HCT116 (cell line): ENCODE results near the gene SORCS2.

ENCODE experiments used
- CEBPB ChIP-seq: IDR thresholded peaks from 2 replicates; pipeline ENCODE4 v1.6.1; 2012; ENCODE audit warnings: low read depth
- CTCF ChIP-seq, 3 experiments: fragments of 200-600 bp in 1 of 3; sonication (generic) in 1 of 3; IDR thresholded peaks in 2 of 3; conservative IDR thresholded peaks in 1 of 3; 2 replicates each; pipeline ENCODE4 v1.5.1; 2012 to 2017; ENCODE audit warnings: low read depth in 2 of 3, low read length in 2 of 3, antibody characterized with exemption in 1 of 3, borderline replicate concordance in 1 of 3, control low read depth in 1 of 3, mild to moderate bottlenecking in 1 of 3, mixed read lengths in 1 of 3, mixed run types in 1 of 3, moderate library complexity in 1 of 3; ENCODE audit not compliant: insufficient read depth in 1 of 3
- EZH2 ChIP-seq: fragments of 200-600 bp; sonication (generic); IDR thresholded peaks from 2 replicates; pipeline ENCODE4 v1.6.1; 2017; ENCODE audit warnings: antibody characterized with exemption, mixed run types
- EZH2phosphoT487 ChIP-seq: fragments of 200-600 bp; IDR thresholded peaks from 2 replicates; pipeline ENCODE4 v1.6.1; 2018; ENCODE audit warnings: antibody characterized with exemption, borderline replicate concordance
- JUND ChIP-seq: IDR thresholded peaks from 2 replicates; pipeline ENCODE4 v1.6.1; 2012
- POLR2A ChIP-seq: IDR thresholded peaks from 2 replicates; pipeline ENCODE4 v1.7.0; 2011; ENCODE audit warnings: borderline replicate concordance; ENCODE audit not compliant: insufficient read depth, insufficient read length; ENCODE audit errors: extremely low read depth
- POLR2AphosphoS5 ChIP-seq: IDR thresholded peaks from 2 replicates; pipeline ENCODE4 v1.6.1; 2011; ENCODE audit warnings: mild to moderate bottlenecking, low read depth, low read length, moderate library complexity
- YY1 ChIP-seq: IDR thresholded peaks from 2 replicates; pipeline ENCODE4 v1.6.1; 2011; ENCODE audit warnings: low read length, low read depth, moderate library complexity, mild to moderate bottlenecking; ENCODE audit not compliant: insufficient replicate concordance; ENCODE audit errors: extremely low read depth
- TF ChIP-seq, protein P1 (sequence below): IDR thresholded peaks from 2 replicates; pipeline ENCODE4 v1.6.1; 2012

DNA sequence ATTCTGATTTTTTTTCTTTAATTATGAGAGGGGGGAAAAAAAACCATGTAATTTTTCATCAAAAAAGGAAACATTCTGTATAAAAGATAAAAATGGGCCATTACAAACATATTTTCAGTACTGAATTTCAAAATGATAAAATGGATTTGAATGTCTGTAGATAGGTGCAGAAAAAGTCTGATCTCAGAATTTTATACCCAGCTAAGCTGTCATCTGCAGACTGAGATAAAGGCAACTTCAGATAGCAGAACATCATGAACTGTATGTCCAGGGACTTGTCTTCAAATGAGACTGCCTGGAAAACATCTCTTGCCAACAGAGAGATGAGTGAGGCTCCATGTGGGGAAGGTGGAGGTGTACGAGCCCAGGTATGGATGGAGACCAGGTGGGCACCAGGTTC is 360.9 kb downstream of the SORCS2 start:
- TF ChIP-seq POLR2A (no peak), EZH2 (no peak), POLR2AphosphoS5 (no peak), JUND (no peak), CEBPB (no peak), CTCF (IDR thresholded peaks at IDR 0.05 in 2 of 3, conservative IDR thresholded peaks at IDR 0.05 in 1 of 3; ENCODE audit: borderline replicate concordance in 1 of 3, insufficient read depth in 1 of 3, low read depth in 2 of 3, low read length in 2 of 3) (no peak), EZH2phosphoT487 (no peak), YY1 (no peak)
- TF ChIP-seq, protein P1, sequence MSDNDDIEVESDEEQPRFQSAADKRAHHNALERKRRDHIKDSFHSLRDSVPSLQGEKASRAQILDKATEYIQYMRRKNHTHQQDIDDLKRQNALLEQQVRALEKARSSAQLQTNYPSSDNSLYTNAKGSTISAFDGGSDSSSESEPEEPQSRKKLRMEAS, result no peak
